SJCRH30 (cell line): ENCODE measurements around the gene QSOX1. TPM values are rescaled to one million over a fixed set of nuclear protein-coding genes. Genes with fewer than 3 reads are reported as not detected.
A peak's percentile ranks its signal among the peaks of the same experiment; 100 is the strongest.

Source experiments
- DNase-seq, 2 experiments: peaks; one replicate each; pipeline ENCODE4 v3.0.0-alpha.2; 2015 to 2020
- H3K27ac ChIP-seq: fragments of 250-450 bp; sonication (Bioruptor Pico); 2 replicates; pipeline ENCODE4 v1.5.1; 2020; ENCODE audit warnings: mild to moderate bottlenecking, moderate library complexity
- H3K27me3 ChIP-seq: fragments of 250-450 bp; sonication (Bioruptor Pico); 2 replicates; pipeline ENCODE4 v1.5.1; 2020; ENCODE audit warnings: mild to moderate bottlenecking, moderate library complexity
- H3K36me3 ChIP-seq: fragments of 250-450 bp; sonication (Bioruptor Pico); 2 replicates; pipeline ENCODE4 v1.5.1; 2020; ENCODE audit warnings: mild to moderate bottlenecking, moderate library complexity
- H3K4me1 ChIP-seq: fragments of 250-450 bp; sonication (Bioruptor Pico); 2 replicates; pipeline ENCODE4 v1.5.1; 2020; ENCODE audit warnings: mild to moderate bottlenecking, moderate library complexity
- H3K4me3 ChIP-seq: fragments of 250-450 bp; sonication (Bioruptor Pico); 2 replicates; pipeline ENCODE4 v1.5.1; 2020; ENCODE audit warnings: mild to moderate bottlenecking, moderate library complexity
- H3K9me3 ChIP-seq: fragments of 250-450 bp; sonication (Bioruptor Pico); replicated peaks from 2 replicates; pipeline ENCODE4 v1.5.1; 2020; ENCODE audit warnings: mild to moderate bottlenecking, moderate library complexity
- total RNA-seq: library from RNA; depleted of rRNA; stranded (reverse); fragments of >200 nt; shearing (Covaris generic); gene quantifications from 2 replicates; pipeline ENCODE4 v1.2.3, GENCODE V29; 2014

The QSOX1 gene
- total RNA-seq, 1 experiment from 2014 or later: 9.8 TPM

GRCh38 chr1:180186831-180187230, 32.2 kb downstream of the QSOX1 start:
- no peak for DNase-seq

GRCh38 chr1:180187626-180188025, 33.0 kb downstream of the QSOX1 start:
- Histone ChIP-seq H3K27me3 (no peaks in the 10 kb centered on the region), H3K4me3 (no peak overlapping the region), H3K36me3 (no peaks in the 10 kb centered on the region), H3K9me3 (no peaks in the 10 kb centered on the region), H3K4me1 (no peaks in the 10 kb centered on the region; the same call in 1 of the 2 replicates), H3K27ac (no peak overlapping the region)
- DNase-seq: no peak

More at GRCh38 chr1:180186831-180187230, 32.2 kb downstream of the QSOX1 start:
- no peaks in the 10 kb centered on the region for H3K27me3 ChIP-seq
- H3K9me3 ChIP-seq: no peaks in the 10 kb centered on the region
- H3K36me3 ChIP-seq: no peaks in the 10 kb centered on the region
- H3K4me1 ChIP-seq: no peaks in the 10 kb centered on the region; the same call in 1 of the 2 replicates
- no peak overlapping the region for H3K27ac ChIP-seq
- H3K4me3 ChIP-seq: no peak overlapping the region

GRCh38 chr1:180188091-180188506, 33.4 kb downstream of the QSOX1 start:
- H3K27me3 ChIP-seq: no peaks in the 10 kb centered on the region
- H3K27ac ChIP-seq: no peak overlapping the region
- no peaks in the 10 kb centered on the region for H3K9me3 ChIP-seq
- H3K36me3 ChIP-seq: no peaks in the 10 kb centered on the region
- DNase-seq: peak; percentile 76 to 86
- no peaks in the 10 kb centered on the region; the same call in 1 of the 2 replicates for H3K4me1 ChIP-seq
- H3K4me3 ChIP-seq: no peak overlapping the region

- Histone ChIP-seq H3K4me3 (no peak overlapping the region), H3K36me3 (no peaks in the 10 kb centered on the region), H3K27me3 (no peaks in the 10 kb centered on the region), H3K27ac (no peak overlapping the region), H3K9me3 (no peaks in the 10 kb centered on the region), H3K4me1 (no peaks in the 10 kb centered on the region; the same call in 1 of the 2 replicates)
- DNase-seq: no peak
Observed at GRCh38 chr1:180188684-180189175, 34.1 kb downstream of the QSOX1 start.

- no peaks in the 10 kb centered on the region for H3K27me3 ChIP-seq
- H3K27ac ChIP-seq: no peak overlapping the region
- H3K4me1 ChIP-seq: no peaks in the 10 kb centered on the region; the same call in 1 of the 2 replicates
- H3K36me3 ChIP-seq: no peaks in the 10 kb centered on the region
- H3K9me3 ChIP-seq: no peaks in the 10 kb centered on the region
- no peak for DNase-seq
- H3K4me3 ChIP-seq: no peak overlapping the region
Observed at GRCh38 chr1:180190091-180190490, 35.4 kb downstream of the QSOX1 start.

- H3K4me1 ChIP-seq: no peaks in the 10 kb centered on the region
- no peak overlapping the region for H3K27ac ChIP-seq
- no peaks in the 10 kb centered on the region for H3K36me3 ChIP-seq
- H3K4me3 ChIP-seq: no peak overlapping the region
- no peaks in the 10 kb centered on the region for H3K9me3 ChIP-seq
- DNase-seq: no peak
- no peaks in the 10 kb centered on the region for H3K27me3 ChIP-seq
Observed at GRCh38 chr1:180192172-180192571, 37.5 kb downstream of the QSOX1 start.

GRCh38 chr1:180193141-180194047, 38.7 kb downstream of the QSOX1 start:
- Histone ChIP-seq H3K27me3 (no peaks in the 10 kb centered on the region), H3K36me3 (no peaks in the 10 kb centered on the region)
- no peak for DNase-seq

GRCh38 chr1:180194048-180194425, 39.4 kb downstream of the QSOX1 start:
- H3K4me3 ChIP-seq: no peak overlapping the region
- H3K4me1 ChIP-seq: no peaks in the 10 kb centered on the region
- no peaks in the 10 kb centered on the region for H3K27me3 ChIP-seq
- no peaks in the 10 kb centered on the region for H3K9me3 ChIP-seq
- no peak overlapping the region for H3K27ac ChIP-seq
- no peaks in the 10 kb centered on the region for H3K36me3 ChIP-seq
- no peak for DNase-seq

More at GRCh38 chr1:180193141-180194047, 38.7 kb downstream of the QSOX1 start:
- Histone ChIP-seq H3K27ac (no peak overlapping the region), H3K4me3 (no peak overlapping the region), H3K9me3 (no peaks in the 10 kb centered on the region), H3K4me1 (no peaks in the 10 kb centered on the region)

- Histone ChIP-seq H3K9me3 (no peaks in the 10 kb centered on the region), H3K27ac (no peak overlapping the region), H3K4me3 (no peak overlapping the region), H3K27me3 (no peaks in the 10 kb centered on the region), H3K36me3 (no peaks in the 10 kb centered on the region), H3K4me1 (no peaks in the 10 kb centered on the region)
- DNase-seq: peak in 1 of 2 experiments; percentile 19
Observed at GRCh38 chr1:180194546-180195207, 40.0 kb downstream of the QSOX1 start.

- no peaks in the 10 kb centered on the region for H3K9me3 ChIP-seq
- no peak overlapping the region for H3K27ac ChIP-seq
- H3K27me3 ChIP-seq: no peaks in the 10 kb centered on the region
- no peaks in the 10 kb centered on the region for H3K36me3 ChIP-seq
- no peak overlapping the region for H3K4me3 ChIP-seq
- no peaks in the 10 kb centered on the region for H3K4me1 ChIP-seq
- no peak for DNase-seq
Observed at GRCh38 chr1:180195401-180195800, 40.7 kb downstream of the QSOX1 start.

- no peaks in the 10 kb centered on the region for H3K27me3 ChIP-seq
- no peak overlapping the region for H3K27ac ChIP-seq
- no peak overlapping the region for H3K4me3 ChIP-seq
- no peaks in the 10 kb centered on the region for H3K4me1 ChIP-seq
- no peaks in the 10 kb centered on the region for H3K9me3 ChIP-seq
- DNase-seq: no peak
- H3K36me3 ChIP-seq: no peaks in the 10 kb centered on the region
Observed at GRCh38 chr1:180195916-180196315, 41.2 kb downstream of the QSOX1 start.

GRCh38 chr1:180196436-180197003, 41.9 kb downstream of the QSOX1 start:
- Histone ChIP-seq H3K27ac (no peak overlapping the region), H3K27me3 (no peaks in the 10 kb centered on the region), H3K9me3 (no peaks in the 10 kb centered on the region), H3K36me3 (no peaks in the 10 kb centered on the region), H3K4me1 (no peaks in the 10 kb centered on the region), H3K4me3 (no peak overlapping the region)
- DNase-seq: no peak

- Histone ChIP-seq H3K27me3 (no peaks in the 10 kb centered on the region), H3K9me3 (no peaks in the 10 kb centered on the region), H3K36me3 (no peaks in the 10 kb centered on the region), H3K4me1 (no peaks in the 10 kb centered on the region), H3K27ac (no peak overlapping the region), H3K4me3 (no peak overlapping the region)
- no peak for DNase-seq
Observed at GRCh38 chr1:180197231-180197630, 42.6 kb downstream of the QSOX1 start.

GRCh38 chr1:180198196-180198595, 43.5 kb downstream of the QSOX1 start:
- DNase-seq: no peak
- Histone ChIP-seq H3K9me3 (no peaks in the 10 kb centered on the region), H3K36me3 (no peaks in the 10 kb centered on the region), H3K27ac (no peak overlapping the region), H3K4me3 (no peak overlapping the region), H3K4me1 (no peaks in the 10 kb centered on the region), H3K27me3 (no peaks in the 10 kb centered on the region)

- Histone ChIP-seq H3K4me1 (no peaks in the 10 kb centered on the region), H3K27ac (no peak overlapping the region), H3K27me3 (no peaks in the 10 kb centered on the region), H3K4me3 (no peak overlapping the region), H3K36me3 (no peaks in the 10 kb centered on the region), H3K9me3 (no peaks in the 10 kb centered on the region)
- DNase-seq: no peak
Observed at GRCh38 chr1:180198611-180199010, 43.9 kb downstream of the QSOX1 start.
